Spleen (tissue), 11 donors: ENCODE data around the gene RPP21. TPM values are rescaled to one million over a fixed set of nuclear protein-coding genes. Genes with fewer than 3 reads are reported as not detected.

Experiments
- DNase-seq: peaks from one replicate; pipeline ENCODE4 v3.0.0-alpha.2; 2020
- H3K27ac ChIP-seq, 8 donors: fragments of 200-600 bp; sonication (generic) in 7 of 8; 1 replicate in 4 of 8; 2 replicates in 4 of 8; pipeline versions ENCODE4 v1.5.0 to v1.8.0; 2016 to 2021; ENCODE audit warnings: inconsistent platforms in 4 of 8, mild to moderate bottlenecking in 4 of 8, moderate library complexity in 1 of 8
- H3K27me3 ChIP-seq, 7 donors: fragments of 200-600 bp; sonication (generic) in 6 of 7; replicated peaks in 1 of 7; 1 replicate in 4 of 7; 2 replicates in 3 of 7; pipeline versions ENCODE4 v1.5.0 to v1.8.0; 2016 to 2021; ENCODE audit warnings: inconsistent platforms in 3 of 7, mild to moderate bottlenecking in 1 of 7
- H3K36me3 ChIP-seq, 6 donors: fragments of 200-600 bp; sonication (generic) in 5 of 6; 1 replicate in 4 of 6; 2 replicates in 2 of 6; pipeline versions ENCODE4 v1.5.0 to v1.8.0; 2016 to 2021; ENCODE audit warnings: inconsistent platforms in 2 of 6
- H3K4me1 ChIP-seq, 6 donors: fragments of 200-600 bp; sonication (generic) in 5 of 6; 1 replicate in 3 of 6; 2 replicates in 3 of 6; pipeline versions ENCODE4 v1.5.0 to v1.8.0; 2016 to 2021; ENCODE audit warnings: inconsistent platforms in 3 of 6
- H3K4me3 ChIP-seq, 8 donors: fragments of 200-600 bp; sonication (generic) in 7 of 8; 1 replicate in 4 of 8; 2 replicates in 4 of 8; pipeline versions ENCODE4 v1.5.0 to v1.8.0; 2016 to 2021; ENCODE audit warnings: inconsistent platforms in 4 of 8, mild to moderate bottlenecking in 4 of 8, moderate library complexity in 2 of 8
- H3K9me3 ChIP-seq, 8 donors: fragments of 200-600 bp; sonication (generic) in 7 of 8; 1 replicate in 4 of 8; 2 replicates in 4 of 8; pipeline versions ENCODE4 v1.5.0 to v1.8.0; 2016 to 2021; ENCODE audit warnings: inconsistent platforms in 4 of 8
- CTCF ChIP-seq, 11 experiments: fragments of 200-600 bp in 7 of 11; fragments of 450-650 bp in 4 of 11; sonication (generic) in 4 of 11; IDR thresholded peaks in 8 of 11; conservative IDR thresholded peaks in 3 of 11; 1 replicate in 7 of 11; 2 replicates in 4 of 11; pipeline versions ENCODE4 v1.4.0 to v1.8.0; 2016 to 2021; ENCODE audit warnings: antibody characterized with exemption in 11 of 11, inconsistent platforms in 4 of 11, mild to moderate bottlenecking in 1 of 11
- POLR2A ChIP-seq, 3 donors: fragments of 450-650 bp; IDR thresholded peaks; one replicate each; pipeline ENCODE4 v1.5.1; 2017; ENCODE audit warnings: antibody characterized with exemption in 3 of 3, mild to moderate bottlenecking in 1 of 3
- POLR2AphosphoS5 ChIP-seq, 3 donors: sonication (generic); formaldehyde crosslinking; IDR thresholded peaks; one replicate each; pipeline ENCODE4 v1.5.1; 2017; ENCODE audit warnings: antibody characterized with exemption in 3 of 3
- WGBS, 5 donors: extraction: QIAGEN DNeasy Blood & Tissue Kit in 3 of 5; methylation state at CpG; one replicate each; pipeline versions ENCODE4 v1.1.5 to v1.1.7; 2013 to 2018; 5-methylcytosine and 5-hydroxymethylcytosine counted together
- intact Hi-C: fragments of 100-400 bp; cut with DNase I; formaldehyde crosslinking; loops from one replicate; pipeline ENCODE4 v1.15.0; 2023; ENCODE audit warnings: low total_unique reads
- polyA plus RNA-seq, 3 donors: library from polyadenylated mRNA; stranded (reverse); fragments of 200-250 nt; gene quantifications; one replicate each; pipeline ENCODE4 v1.2.1, GENCODE V29; 2013
- total RNA-seq, 7 donors: library from RNA; depleted of rRNA in 3 of 7; stranded (reverse); fragments of >200 nt in 3 of 7; fragmentation: NEBNext Ultra II Directional in 4 of 7; extraction: Animal tissue kit (Norgen Biotek cat#: 25700) in 4 of 7; gene quantifications; one replicate each; pipeline versions ENCODE4 v1.1.0 to v1.2.1, GENCODE V29; 2016 to 2021
- donor health status: healthy with polysubstance abuse.
- donor health status: DM: no; HTN: no; CAD: no; lungs with moderate emphysema.
- donor health status: DM: no; HTN: no; CAD: no.
- donor health status: Bipolar disorder and iron deficiency.
- donor health status: healthy.
- donor health status: DM: no; HTN: no; CAD: no.
- donor health status: DM: yes; HTN: yes; CAD: no.

RPP21 gene
- total and polyA plus RNA-seq, 10 donors = 24.3 to 87.8 (median 42.5) TPM

DNA sequence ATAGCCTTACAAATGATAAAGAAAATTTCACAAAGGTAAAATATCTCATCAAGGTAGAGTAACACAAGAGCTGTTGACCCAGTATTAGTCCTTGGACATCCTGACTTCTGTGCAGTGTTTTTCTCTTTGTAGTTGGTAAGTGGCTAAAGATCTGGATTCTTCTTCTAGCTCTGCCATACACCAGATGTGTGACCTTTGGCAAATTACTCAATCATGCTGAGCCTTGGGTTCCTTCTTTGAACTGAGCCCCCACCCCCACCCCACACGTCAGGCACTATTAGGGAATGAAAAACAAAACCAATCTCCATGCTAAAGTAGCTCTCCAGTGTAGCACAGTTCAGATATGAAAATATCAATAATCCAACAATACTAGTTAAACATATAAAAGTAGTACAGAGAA lies 33.3 kb upstream of the RPP21 start:
- no peaks in the 10 kb centered on the region for H3K27me3 ChIP-seq
- no peak for DNase-seq
- H3K36me3 ChIP-seq = peaks cover 0 to 92% (median 26%) of the 10 kb centered on the region in 6 donors
- H3K4me1 ChIP-seq = peaks cover 0 to 4% (median 0%) of the 10 kb centered on the region in 6 donors
- intact Hi-C loops = no loop called here
- no peaks in the 10 kb centered on the region for H3K9me3 ChIP-seq
- H3K27ac ChIP-seq = no peak overlapping the region
- no peak for TF ChIP-seq POLR2AphosphoS5 (IDR thresholded peaks at IDR 0.05)
- TF ChIP-seq CTCF (IDR thresholded peaks at IDR 0.05 in 8 of 11, conservative IDR thresholded peaks at IDR 0.05 in 3 of 11) = no peak
- no peak for TF ChIP-seq POLR2A (IDR thresholded peaks at IDR 0.05)
- WGBS, 5 donors = 47 to 92% (median 67%) methylated on average over 1 of the region's 1 CpG
- H3K4me3 ChIP-seq = no peak overlapping the region

DNA sequence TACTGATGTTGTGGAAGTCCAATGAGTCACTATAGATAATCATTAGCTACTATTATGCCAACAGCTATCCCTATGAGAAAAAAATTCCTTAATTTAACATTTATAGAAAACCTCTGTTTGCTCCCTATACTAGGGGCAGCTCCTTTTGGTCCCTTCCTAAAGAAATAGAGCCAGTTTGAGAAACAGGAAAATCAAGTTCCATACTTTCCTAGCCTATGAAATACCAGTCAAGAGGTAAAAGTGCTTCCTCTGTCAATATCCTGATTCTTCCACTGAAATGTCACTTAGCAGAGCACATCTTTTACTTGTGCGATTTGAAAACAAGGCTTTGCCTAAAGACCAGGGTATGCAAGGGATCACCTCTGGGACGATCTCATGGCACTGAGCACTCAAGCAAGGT lies 32.7 kb upstream of the RPP21 start:
- Histone ChIP-seq H3K27me3 (no peaks in the 10 kb centered on the region), H3K27ac (no peak overlapping the region), H3K36me3 (peaks cover 0 to 91% (median 26%) of the 10 kb centered on the region in 6 donors), H3K9me3 (no peaks in the 10 kb centered on the region), H3K4me3 (no peak overlapping the region), H3K4me1 (peaks cover 0 to 10% (median under 1%) of the 10 kb centered on the region in 6 donors)
- WGBS, 5 donors = 93 to 100% (median 99%) methylated on average over 2 of the region's 2 CpGs
- intact Hi-C loops = no loop called here
- no peak for TF ChIP-seq POLR2A (IDR thresholded peaks at IDR 0.05)
- TF ChIP-seq POLR2AphosphoS5 (IDR thresholded peaks at IDR 0.05) = no peak
- no peak for TF ChIP-seq CTCF (IDR thresholded peaks at IDR 0.05 in 8 of 11, conservative IDR thresholded peaks at IDR 0.05 in 3 of 11)
- no peak for DNase-seq

DNA sequence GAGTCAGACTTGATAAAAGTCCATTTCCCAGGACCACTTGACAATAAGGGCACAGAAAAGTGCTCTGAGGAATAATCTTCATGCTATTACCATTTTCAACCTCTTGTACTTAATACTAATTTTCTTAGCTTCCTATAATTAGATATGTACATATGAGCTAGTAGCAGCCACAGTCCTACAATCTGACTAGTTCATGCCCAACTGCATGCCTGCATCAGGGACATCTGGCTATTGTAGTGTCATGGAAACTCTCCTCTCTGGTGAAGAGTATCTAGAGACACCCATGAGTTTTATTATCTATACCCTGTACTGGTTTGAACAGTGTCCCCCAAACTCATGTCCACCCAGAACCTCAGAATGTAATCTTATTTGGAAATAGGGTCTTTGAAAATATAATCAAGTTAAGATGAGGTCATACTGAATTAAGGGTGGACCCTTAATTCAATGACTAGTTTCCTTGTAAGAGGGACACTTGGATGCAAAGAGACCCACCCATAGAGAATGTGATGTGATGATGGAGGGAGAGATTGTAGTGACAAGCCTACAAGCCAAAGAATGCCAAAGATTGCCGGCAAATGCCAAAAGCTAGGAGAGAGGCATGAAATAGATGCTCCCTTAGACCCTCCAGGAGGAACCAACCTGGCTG lies 32.2 kb upstream of the RPP21 start:
- H3K36me3 ChIP-seq = peaks cover 0 to 86% (median 26%) of the 10 kb centered on the region in 6 donors
- peaks cover 0 to 16% (median 3%) of the 10 kb centered on the region in 6 donors for H3K4me1 ChIP-seq
- TF ChIP-seq POLR2AphosphoS5 (IDR thresholded peaks at IDR 0.05) (no peak), POLR2A (IDR thresholded peaks at IDR 0.05) (no peak), CTCF (IDR thresholded peaks at IDR 0.05 in 8 of 11, conservative IDR thresholded peaks at IDR 0.05 in 3 of 11) (no peak)
- no peaks in the 10 kb centered on the region for H3K27me3 ChIP-seq
- 96 to 100% (median 100%) methylated on average over 1 of the region's 1 CpG for WGBS, 5 donors
- no peak overlapping the region for H3K27ac ChIP-seq
- DNase-seq = no peak
- intact Hi-C loops = no loop called here
- no peak overlapping the region for H3K4me3 ChIP-seq
- H3K9me3 ChIP-seq = no peaks in the 10 kb centered on the region

- 95 to 99% (median 97%) methylated on average over 3 of the region's 3 CpGs for WGBS, 5 donors
- intact Hi-C loops = no loop called here
- DNase-seq = no peak
Observed at GRCh38 chr6:30315156-30315555, 29.8 kb upstream of the RPP21 start.

More at GRCh38 chr6:30315156-30315555, 29.8 kb upstream of the RPP21 start:
- peaks cover 0 to 77% (median 26%) of the 10 kb centered on the region in 6 donors for H3K36me3 ChIP-seq
- no peaks in the 10 kb centered on the region for H3K9me3 ChIP-seq
- no peak for TF ChIP-seq POLR2A (IDR thresholded peaks at IDR 0.05)
- TF ChIP-seq CTCF (IDR thresholded peaks at IDR 0.05 in 8 of 11, conservative IDR thresholded peaks at IDR 0.05 in 3 of 11) = no peak
- no peak for TF ChIP-seq POLR2AphosphoS5 (IDR thresholded peaks at IDR 0.05)
- no peaks in the 10 kb centered on the region for H3K27me3 ChIP-seq
- no peak overlapping the region for H3K27ac ChIP-seq
- H3K4me3 ChIP-seq = no peak overlapping the region
- peaks cover 0 to 38% (median 16%) of the 10 kb centered on the region in 6 donors for H3K4me1 ChIP-seq
